IPS DF 6.9 (cell line): Measurements from ENCODE around the gene SORCS2.

ENCODE experiments used
- DNase-seq: peaks from one replicate; pipeline ENCODE4 v3.0.0-alpha.2; 2013; ENCODE audit warnings: low read depth, low spot score
- H3K27ac ChIP-seq: one replicate; pipeline ENCODE4 v1.5.1; 2013; ENCODE audit warnings: low read length, control low read depth
- H3K27me3 ChIP-seq: 2 replicates; pipeline ENCODE4 v1.6.1; 2013; ENCODE audit warnings: mild to moderate bottlenecking, low read length; ENCODE audit not compliant: control insufficient read depth, insufficient read depth
- H3K36me3 ChIP-seq: 2 replicates; pipeline ENCODE4 v1.6.1; 2013; ENCODE audit warnings: low read length; ENCODE audit not compliant: control insufficient read depth, insufficient read depth
- H3K4me1 ChIP-seq: 2 replicates; pipeline ENCODE4 v1.6.1; 2013; ENCODE audit warnings: low read length; ENCODE audit not compliant: control insufficient read depth, insufficient read depth
- H3K4me3 ChIP-seq: 2 replicates; pipeline ENCODE4 v1.5.1; 2013; ENCODE audit warnings: mild to moderate bottlenecking, low read length
- H3K9me3 ChIP-seq: 2 replicates; pipeline ENCODE4 v1.6.1; 2013; ENCODE audit warnings: low read length, inconsistent platforms; ENCODE audit not compliant: control insufficient read depth, insufficient read depth
- WGBS: extraction: QIAGEN DNeasy Blood & Tissue Kit; methylation state at CpG from one replicate; pipeline ENCODE4 v1.1.7; 2013; ENCODE audit warnings: mixed read lengths, missing lambda C conversion rate; ENCODE audit not compliant: insufficient read length, insufficient coverage; 5-methylcytosine and 5-hydroxymethylcytosine counted together

SORCS2 gene

GRCh38 chr4:7343081-7343655 lies 150.8 kb downstream of the SORCS2 start:
- H3K36me3 ChIP-seq = no peaks in the 10 kb centered on the region
- no peaks in the 10 kb centered on the region for H3K4me1 ChIP-seq
- no peak overlapping the region for H3K4me3 ChIP-seq
- no peaks in the 10 kb centered on the region for H3K27me3 ChIP-seq
- H3K9me3 ChIP-seq = no peaks in the 10 kb centered on the region
- DNase-seq = no peak
- no peak overlapping the region for H3K27ac ChIP-seq
- no CpG with 5 or more reads among the region's 19 CpGs for WGBS

- Histone ChIP-seq H3K36me3 (no peaks in the 10 kb centered on the region), H3K4me1 (no peaks in the 10 kb centered on the region), H3K27me3 (no peaks in the 10 kb centered on the region), H3K27ac (no peak overlapping the region), H3K9me3 (no peaks in the 10 kb centered on the region), H3K4me3 (no peak overlapping the region)
- no peak for DNase-seq
- WGBS = no CpG with 5 or more reads among the region's 8 CpGs
Measured at GRCh38 chr4:7343950-7344349, 151.6 kb downstream of the SORCS2 start.

- no peaks in the 10 kb centered on the region for H3K27me3 ChIP-seq
- WGBS = no CpG with 5 or more reads among the region's 10 CpGs
- H3K27ac ChIP-seq = no peak overlapping the region
- no peaks in the 10 kb centered on the region for H3K4me1 ChIP-seq
- no peaks in the 10 kb centered on the region for H3K36me3 ChIP-seq
- no peaks in the 10 kb centered on the region for H3K9me3 ChIP-seq
- DNase-seq = no peak
- no peak overlapping the region for H3K4me3 ChIP-seq
Measured at GRCh38 chr4:7344636-7345155, 152.4 kb downstream of the SORCS2 start.

- DNase-seq = no peak
Measured at GRCh38 chr4:7347981-7348380, 155.6 kb downstream of the SORCS2 start.

GRCh38 chr4:7348946-7349900 lies 156.9 kb downstream of the SORCS2 start:
- Histone ChIP-seq H3K27me3 (no peaks in the 10 kb centered on the region), H3K4me3 (no peak overlapping the region), H3K9me3 (no peaks in the 10 kb centered on the region), H3K27ac (no peak overlapping the region), H3K36me3 (no peaks in the 10 kb centered on the region), H3K4me1 (no peaks in the 10 kb centered on the region)
- no peak for DNase-seq
- no CpG with 5 or more reads among the region's 18 CpGs for WGBS

More at GRCh38 chr4:7347981-7348380, 155.6 kb downstream of the SORCS2 start:
- H3K9me3 ChIP-seq = no peaks in the 10 kb centered on the region
- H3K27me3 ChIP-seq = no peaks in the 10 kb centered on the region
- no peak overlapping the region for H3K4me3 ChIP-seq
- H3K27ac ChIP-seq = no peak overlapping the region
- no CpG with 5 or more reads among the region's 7 CpGs for WGBS
- no peaks in the 10 kb centered on the region for H3K4me1 ChIP-seq
- no peaks in the 10 kb centered on the region for H3K36me3 ChIP-seq

- H3K4me3 ChIP-seq = no peak overlapping the region
- H3K27me3 ChIP-seq = no peaks in the 10 kb centered on the region
- WGBS = no CpG with 5 or more reads among the region's 6 CpGs
- H3K4me1 ChIP-seq = no peaks in the 10 kb centered on the region
- no peak overlapping the region for H3K27ac ChIP-seq
- no peak for DNase-seq
- H3K9me3 ChIP-seq = no peaks in the 10 kb centered on the region
- H3K36me3 ChIP-seq = no peaks in the 10 kb centered on the region
Measured at GRCh38 chr4:7350396-7350795, 158.1 kb downstream of the SORCS2 start.

GRCh38 chr4:7351014-7351413 lies 158.7 kb downstream of the SORCS2 start:
- H3K27me3 ChIP-seq = no peaks in the 10 kb centered on the region
- WGBS = no CpG with 5 or more reads among the region's 12 CpGs
- no peak overlapping the region for H3K27ac ChIP-seq
- no peaks in the 10 kb centered on the region for H3K4me1 ChIP-seq
- no peaks in the 10 kb centered on the region for H3K36me3 ChIP-seq
- no peak overlapping the region for H3K4me3 ChIP-seq
- no peaks in the 10 kb centered on the region for H3K9me3 ChIP-seq
- no peak for DNase-seq

- Histone ChIP-seq H3K4me1 (no peaks in the 10 kb centered on the region), H3K36me3 (no peaks in the 10 kb centered on the region), H3K27ac (no peak overlapping the region), H3K4me3 (no peak overlapping the region), H3K27me3 (no peaks in the 10 kb centered on the region), H3K9me3 (no peaks in the 10 kb centered on the region)
- DNase-seq = no peak
- WGBS = no CpG with 5 or more reads among the region's 6 CpGs
Measured at GRCh38 chr4:7352486-7352885, 160.1 kb downstream of the SORCS2 start.

- Histone ChIP-seq H3K27ac (no peak overlapping the region), H3K27me3 (no peaks in the 10 kb centered on the region), H3K36me3 (no peaks in the 10 kb centered on the region), H3K4me1 (no peaks in the 10 kb centered on the region), H3K4me3 (no peak overlapping the region), H3K9me3 (no peaks in the 10 kb centered on the region)
- WGBS = no CpG with 5 or more reads among the region's 7 CpGs
- no peak for DNase-seq
Measured at GRCh38 chr4:7353046-7353790, 160.9 kb downstream of the SORCS2 start.

GRCh38 chr4:7353846-7354610 lies 161.7 kb downstream of the SORCS2 start:
- Histone ChIP-seq H3K4me3 (no peak overlapping the region), H3K27ac (no peak overlapping the region), H3K36me3 (no peaks in the 10 kb centered on the region), H3K4me1 (no peaks in the 10 kb centered on the region), H3K9me3 (no peaks in the 10 kb centered on the region), H3K27me3 (no peaks in the 10 kb centered on the region)
- no CpG with 5 or more reads among the region's 17 CpGs for WGBS
- no peak for DNase-seq
